Stimulated activated CD4-positive, alpha-beta T cell treated with anti-CD3 and anti-CD28 coated beads, Interleukin-15, amount 100 ng/mL, for 48 hours (primary cell): ENCODE data around the gene NKIRAS2.

Experiments used
- DNase-seq, 2 donors: peaks; one replicate each; pipeline ENCODE4 v3.0.0-alpha.2; 2020; ENCODE audit warnings: low read depth in 2 of 2

The NKIRAS2 gene

DNA sequence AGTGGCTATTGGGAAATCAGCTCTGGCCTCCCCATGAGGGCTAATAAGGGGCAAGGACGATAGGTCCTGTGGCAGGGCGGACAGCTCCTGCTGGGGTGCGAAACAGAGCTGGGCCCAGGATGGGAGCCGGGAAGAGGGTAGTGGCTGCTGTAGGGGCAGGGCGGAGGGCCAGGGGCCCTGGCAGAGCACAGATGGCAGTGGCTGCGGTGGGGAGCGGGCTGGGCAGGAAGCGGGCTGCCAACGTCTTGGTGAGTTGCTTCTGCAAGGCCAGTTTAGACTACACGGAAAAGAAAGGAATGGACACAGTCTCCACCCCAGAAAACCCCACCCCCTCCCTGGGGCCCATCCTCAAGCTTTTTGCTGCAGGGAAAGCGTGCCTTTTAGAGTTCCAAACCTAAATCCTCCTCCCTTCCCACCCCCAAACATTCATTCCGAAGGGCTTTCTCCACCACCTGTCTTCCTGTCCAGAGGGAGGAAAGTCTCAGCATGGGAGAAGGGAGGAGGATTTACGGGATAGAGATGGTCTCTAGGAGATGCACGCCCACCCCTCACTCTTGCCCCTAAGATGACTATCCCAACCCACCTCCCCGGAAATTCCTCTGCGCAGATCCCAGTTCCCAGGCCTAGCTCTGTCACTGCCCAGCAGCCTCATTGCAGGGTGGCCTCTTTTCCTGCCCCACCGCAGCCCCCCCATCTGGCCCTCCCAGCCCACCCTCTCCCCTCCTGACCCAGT, 7.1 kb downstream of the NKIRAS2 start:
- DNase-seq = no peak

DNA sequence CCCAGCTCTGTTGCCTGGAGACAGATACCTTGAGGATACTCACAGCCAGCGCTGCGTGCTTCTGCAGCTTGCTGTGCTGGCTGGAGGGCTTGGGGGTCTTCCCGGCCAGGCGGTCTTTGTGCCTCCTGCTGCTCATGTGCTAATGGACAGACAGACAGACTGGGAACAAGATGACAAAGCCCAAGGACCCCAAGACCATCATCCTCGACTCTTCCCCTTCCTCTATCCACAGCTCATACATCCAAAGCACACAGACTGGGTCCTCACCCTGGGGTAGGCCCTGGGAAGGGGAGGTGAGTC, 7.7 kb downstream of the NKIRAS2 start:
- DNase-seq = no peak

DNA sequence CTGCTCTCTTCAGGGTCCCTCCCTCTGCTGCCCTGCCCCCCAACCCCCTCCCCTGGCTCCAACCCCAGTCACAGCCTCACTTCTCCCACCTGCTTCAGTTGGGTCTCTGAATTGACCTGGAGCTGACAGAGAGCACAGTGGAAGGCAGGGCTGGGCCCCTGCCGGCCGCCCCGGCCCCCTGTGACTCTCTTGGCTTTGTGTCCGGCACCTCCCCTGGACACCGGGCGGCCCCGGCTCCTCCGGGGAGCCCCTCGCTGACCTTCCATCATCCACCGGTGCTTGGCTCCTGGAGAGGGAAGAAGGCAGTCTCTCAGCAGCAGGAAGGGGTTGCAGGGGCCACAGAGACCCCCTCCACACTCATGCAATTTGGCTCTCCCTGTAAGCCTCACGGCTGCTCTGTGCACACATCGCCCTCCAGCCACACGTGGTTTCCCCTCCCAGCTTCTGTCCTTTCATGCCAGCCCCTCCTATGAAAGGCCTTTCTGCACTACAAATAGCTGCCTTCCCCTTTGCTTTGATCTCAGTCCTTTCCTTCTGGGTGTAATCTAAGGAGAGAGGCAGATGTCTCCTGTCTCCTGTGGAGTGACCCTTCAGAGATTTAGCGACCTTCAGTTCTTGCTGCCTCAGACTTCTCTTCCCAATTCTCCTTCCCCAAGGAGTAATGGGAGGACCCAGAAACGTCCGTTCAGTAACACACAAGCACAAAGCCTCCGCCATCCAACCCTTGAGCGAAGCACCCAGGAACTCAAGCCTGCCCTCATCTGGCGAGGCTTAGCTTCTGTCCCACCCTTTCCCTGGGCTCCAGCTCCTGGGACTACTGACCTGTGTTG, 8.3 kb downstream of the NKIRAS2 start:
- no peak for DNase-seq

DNA sequence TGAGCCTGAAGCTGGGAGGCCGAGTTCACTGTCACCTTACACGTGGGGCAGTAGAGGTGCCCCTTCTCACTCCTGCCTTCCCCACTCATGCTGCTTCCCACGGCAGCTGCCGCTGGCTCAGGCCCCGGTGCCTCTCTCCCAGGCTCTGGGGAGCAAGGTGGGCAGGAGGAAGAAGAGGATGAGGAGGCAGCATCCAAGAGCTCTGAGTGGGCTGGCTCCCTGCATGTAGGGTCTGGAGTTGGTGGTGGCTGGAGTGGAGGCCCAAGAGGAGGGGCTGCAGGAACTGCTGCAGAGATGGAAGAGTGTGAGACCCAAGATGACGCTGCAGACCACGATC, 8.9 kb downstream of the NKIRAS2 start:
- no peak for DNase-seq

- DNase-seq = no peak
Observed at GRCh38 chr17:42031584-42031983, 11.7 kb downstream of the NKIRAS2 start.

DNA sequence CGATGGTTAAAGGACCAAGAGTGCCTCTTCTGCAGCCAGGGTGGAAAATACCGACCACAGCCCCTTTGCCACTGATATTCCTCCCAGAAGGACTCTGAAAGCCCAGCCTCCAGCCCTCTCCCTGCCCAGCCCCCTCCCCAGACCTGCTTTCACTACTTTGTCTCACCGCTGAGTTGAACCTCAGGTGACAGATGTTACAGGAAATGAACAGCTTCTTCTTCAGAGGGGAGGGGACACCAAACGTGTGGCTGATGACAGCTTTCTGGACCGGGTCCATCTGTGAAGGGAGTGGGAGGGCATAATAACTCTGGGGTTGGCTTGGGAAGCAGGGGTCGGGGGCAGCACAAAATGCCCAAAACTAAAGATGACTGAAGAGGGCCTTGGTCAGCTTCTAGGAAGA, 14.2 kb downstream of the NKIRAS2 start:
- DNase-seq = no peak

DNA sequence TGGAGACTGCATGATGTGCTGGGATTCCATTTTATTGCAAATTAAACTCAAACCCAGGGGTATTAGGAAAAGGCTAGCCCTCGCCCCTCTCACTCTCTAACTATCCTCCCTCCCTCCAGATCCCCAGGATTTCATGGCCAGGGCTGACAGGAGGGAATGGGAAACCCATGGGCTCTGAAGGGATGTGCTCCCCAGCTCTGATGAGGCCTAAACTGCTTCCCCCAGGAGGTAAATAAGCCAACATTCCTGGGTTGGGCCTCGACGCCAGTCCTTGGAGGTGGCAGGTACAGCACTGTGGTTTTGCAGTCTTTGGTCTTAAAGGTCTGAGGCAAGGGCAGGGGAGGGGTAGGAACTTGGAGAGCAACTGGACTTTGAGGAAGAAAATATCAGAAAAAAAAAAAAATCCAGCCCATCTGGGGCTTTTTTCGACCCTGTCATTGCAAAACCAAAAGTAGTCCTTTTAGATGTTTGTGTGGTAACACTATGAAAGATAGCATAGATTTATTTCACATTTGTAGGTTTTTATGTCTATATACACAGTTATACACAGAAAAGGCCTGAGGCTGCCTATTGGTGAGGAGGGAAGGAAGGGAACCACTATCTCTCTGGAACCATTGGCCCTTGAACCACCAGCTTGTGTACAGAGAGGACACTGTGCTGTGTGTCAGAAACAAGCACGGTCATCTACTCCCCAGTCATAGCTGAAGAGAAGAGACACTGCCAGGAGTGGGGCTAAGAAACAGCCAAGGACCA, 18.5 kb downstream of the NKIRAS2 start:
- no peak for DNase-seq

- no peak for DNase-seq
Observed at GRCh38 chr17:42039794-42040763, 20.2 kb downstream of the NKIRAS2 start.

DNA sequence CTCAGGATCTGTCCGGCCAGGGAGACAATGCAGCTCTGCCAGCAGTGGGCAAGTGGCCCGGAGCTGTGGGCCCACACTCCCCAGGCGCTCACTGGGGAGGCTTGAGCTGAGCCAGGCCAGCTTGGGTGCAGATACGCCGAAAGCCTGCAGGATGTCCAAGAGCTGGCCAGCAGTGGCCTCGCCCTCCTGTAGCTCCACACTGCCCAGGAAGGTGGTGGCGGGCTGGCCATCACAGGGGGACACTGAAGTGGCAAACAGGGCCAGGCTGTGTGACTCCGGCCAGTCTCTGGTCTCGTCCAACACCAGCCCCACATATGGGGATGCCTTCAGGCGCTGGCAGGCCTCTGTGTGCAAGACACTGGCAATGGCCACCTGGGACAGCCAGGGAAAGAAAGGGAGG, 20.9 kb downstream of the NKIRAS2 start:
- DNase-seq = no peak

DNA sequence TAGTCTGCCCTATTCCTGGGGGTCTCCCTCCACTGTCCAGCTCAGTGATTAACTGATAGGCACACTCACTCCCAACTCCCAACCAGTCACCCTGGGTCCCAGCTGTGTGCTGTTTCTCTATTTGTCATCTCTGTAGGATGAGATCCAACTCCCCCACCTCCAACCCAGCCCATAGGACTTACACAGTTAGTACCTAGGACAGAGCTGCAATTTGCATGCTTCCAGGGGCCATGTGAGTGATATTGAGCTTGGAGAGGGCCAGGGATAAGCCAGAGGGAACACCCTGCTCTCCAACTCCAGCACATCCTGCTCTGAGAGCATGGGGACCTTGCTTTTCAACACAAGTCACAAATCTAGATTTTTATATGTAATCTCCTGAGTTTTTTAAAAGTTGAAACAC, 21.7 kb downstream of the NKIRAS2 start:
- no peak for DNase-seq

DNA sequence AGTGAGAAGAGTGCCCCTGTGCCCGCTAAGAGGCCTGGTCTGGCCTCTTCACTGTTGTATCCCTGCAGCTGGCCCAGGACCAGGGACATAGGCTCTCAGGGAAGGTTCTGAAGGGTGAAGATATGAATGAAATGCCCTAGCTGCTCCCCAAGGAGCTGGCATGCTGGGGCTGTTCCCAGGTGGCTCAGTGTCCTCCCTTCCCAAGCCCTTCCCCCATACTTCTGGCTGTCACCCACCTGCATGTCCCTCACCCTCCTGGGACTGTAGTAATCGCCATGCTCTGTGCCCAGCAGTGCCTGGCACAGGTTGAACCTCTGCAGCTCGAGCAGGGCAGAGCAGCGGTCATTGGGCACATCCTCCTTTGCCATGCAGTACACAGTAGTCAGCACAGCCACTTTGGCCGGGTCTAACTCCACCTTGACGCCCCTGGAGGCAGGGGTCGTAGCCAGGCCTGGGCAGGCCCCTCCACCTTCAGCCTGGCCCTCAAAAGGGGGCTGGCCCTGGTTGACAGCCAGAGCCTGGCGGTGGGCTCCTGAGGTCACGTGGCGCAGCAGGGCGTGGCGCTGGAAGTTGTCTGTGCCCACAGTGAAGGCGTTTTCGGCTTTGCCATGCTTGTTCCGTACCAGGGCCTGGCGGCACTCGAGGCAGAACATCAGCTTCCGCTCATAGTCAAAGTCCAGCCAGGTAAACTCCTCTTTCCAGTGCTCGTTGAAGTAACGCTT, 22.9 kb downstream of the NKIRAS2 start:
- no peak for DNase-seq

DNA sequence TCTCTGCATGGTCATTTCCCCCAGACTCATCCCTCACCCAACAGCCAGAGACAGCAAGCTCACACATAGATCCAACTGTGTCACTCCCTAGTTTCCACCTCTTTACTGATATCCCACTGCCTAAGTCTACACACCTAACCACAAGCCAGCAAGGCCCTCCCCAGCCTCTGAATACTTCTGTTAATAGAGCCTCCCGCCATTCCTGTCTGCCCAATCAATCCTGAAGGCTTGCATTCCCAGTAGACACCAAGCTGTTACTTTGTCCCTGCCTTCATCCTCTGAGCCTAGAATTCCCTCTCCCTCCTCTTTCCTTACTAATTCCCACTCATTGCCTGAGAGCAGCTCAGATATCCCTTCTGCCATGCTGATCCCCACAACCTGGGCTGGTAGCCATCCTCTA, 25.8 kb downstream of the NKIRAS2 start:
- DNase-seq = no peak

GRCh38 chr17:42047343-42047742, 27.5 kb downstream of the NKIRAS2 start:
- DNase-seq = no peak

DNA sequence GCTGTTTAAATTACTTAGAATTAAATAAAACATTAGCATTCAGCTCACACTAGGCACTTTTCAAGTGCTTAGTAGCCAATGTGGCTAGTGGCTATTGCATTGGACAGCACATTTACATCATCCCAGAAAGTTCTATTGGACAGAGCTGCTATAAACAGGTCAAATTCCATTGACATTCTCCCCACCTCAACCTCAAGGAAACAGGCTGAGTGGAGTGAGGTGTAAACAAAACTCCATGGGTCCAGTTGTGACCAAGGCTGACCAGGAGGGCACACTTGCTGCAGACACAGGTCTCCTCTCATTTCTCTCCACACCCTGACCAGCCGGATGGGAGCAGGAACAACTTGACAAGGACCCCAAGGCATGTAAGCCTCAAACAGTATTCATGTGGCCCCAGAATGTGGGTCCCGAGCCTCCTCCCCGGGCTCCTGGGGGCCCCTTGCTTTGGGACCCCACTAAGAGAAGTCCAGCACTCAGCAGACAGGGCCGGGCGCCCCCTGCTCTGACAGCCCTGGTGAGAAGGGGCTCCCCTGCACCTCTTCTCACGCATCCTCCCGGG, 30.0 kb downstream of the NKIRAS2 start:
- no peak for DNase-seq

DNA sequence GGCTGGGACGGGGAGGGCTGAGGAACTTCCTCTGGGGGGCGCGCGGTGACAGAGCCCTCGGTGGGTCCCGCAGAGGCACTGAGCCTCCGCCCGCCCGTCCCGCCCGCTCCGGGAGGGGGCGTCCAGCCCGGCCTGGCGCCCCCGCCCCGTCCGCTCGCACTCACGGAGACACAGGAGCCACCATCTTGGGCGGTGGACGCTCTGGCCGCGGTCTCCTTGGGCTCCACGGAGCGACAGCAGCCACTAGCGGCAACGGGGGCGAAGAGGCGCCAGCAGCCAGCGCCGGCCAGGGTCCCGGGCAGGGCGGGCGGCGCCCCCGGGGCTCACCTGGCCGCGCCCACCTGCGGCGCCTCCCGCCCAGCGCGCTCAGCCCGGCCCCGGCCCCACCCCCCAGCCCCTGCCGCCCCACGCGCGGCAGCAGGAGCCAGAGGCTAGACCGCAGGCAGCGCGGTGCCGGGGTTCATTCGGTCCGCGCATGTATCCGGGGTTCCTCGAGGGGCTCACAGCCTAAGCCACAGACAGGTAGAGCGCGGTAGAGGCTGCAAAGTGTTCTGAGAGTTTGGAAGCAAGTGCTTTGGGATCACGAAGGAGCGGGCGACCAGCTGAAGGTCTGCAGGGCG, 30.6 kb downstream of the NKIRAS2 start, which contains the start of gene C17orf113:
C17orf113 (minus strand) TSS at position 209 of the 620 bp plus-strand sequence. CDS start 7,225 bp downstream, outside the sequence.
- DNase-seq = peak in 1 of 2 donors; percentile 24

- DNase-seq = no peak
Observed at GRCh38 chr17:42051013-42051400, 31.1 kb downstream of the NKIRAS2 start.

DNA sequence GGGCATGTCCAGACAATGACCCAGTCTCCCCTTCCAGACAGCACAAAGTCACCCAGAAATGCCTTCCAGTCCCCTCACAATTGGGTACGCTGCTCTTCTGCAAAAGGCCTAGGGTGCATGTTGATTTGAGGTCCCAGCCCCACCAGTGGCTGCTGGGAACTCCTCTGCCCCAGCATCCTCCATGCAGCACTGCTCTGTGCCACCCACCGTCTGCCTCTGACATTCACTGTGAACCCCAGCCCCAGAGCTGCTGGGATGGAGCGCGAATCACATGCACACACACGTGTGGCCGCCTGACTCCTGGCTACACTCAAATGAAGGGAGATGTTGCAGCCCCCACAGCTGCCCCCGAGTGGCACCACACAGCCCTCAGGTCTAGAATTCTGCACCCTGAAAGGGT, 31.8 kb downstream of the NKIRAS2 start:
- DNase-seq = no peak

GRCh38 chr17:42052346-42052877, 32.5 kb downstream of the NKIRAS2 start:
- no peak for DNase-seq

DNA sequence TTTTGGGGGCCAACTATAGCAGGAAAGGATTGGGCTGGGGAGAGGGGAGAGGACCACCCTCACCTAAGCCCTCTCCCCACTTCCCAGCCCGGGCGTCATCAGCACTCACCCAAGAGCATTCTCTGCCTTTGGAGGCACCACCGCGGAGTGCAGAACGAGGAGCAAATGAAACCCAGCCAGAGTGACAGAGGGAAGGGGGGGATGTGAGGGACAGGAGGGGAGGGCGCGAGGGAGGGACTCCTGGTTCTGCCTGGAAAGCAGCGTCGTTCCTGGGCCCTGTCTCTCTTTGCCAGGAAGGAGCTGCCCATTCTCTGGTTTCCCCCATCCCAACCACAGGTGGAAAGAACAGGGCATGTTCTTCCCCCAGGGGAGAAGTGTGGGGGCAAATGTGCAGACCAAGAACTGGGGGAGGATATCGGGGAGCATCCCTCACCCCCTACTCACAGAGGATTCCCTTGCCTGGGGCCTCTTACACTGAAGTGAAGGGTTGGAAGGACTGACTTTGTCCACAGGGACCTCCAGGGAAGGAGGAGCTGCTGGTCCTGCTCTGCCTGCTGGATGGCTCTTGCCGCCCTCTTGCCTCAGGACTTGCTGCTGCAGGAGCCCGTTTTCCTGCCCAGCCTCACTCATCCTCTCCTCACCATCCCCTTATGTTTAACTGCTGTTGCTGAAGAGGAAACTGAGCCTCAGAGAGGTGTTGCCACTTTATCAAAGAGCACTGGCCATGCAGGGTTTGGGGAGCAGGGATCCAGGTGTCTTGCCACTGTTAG, 34.0 kb downstream of the NKIRAS2 start:
- no peak for DNase-seq
